ENCODE measurements around the gene SETBP1. TPM values are rescaled to one million over a fixed set of nuclear protein-coding genes. Genes with fewer than 3 reads are reported as not detected.

Gene SETBP1
- total and polyA plus RNA-seq, 8 donors, result 1.4 to 66.5 (median 20.1) TPM

DNA sequence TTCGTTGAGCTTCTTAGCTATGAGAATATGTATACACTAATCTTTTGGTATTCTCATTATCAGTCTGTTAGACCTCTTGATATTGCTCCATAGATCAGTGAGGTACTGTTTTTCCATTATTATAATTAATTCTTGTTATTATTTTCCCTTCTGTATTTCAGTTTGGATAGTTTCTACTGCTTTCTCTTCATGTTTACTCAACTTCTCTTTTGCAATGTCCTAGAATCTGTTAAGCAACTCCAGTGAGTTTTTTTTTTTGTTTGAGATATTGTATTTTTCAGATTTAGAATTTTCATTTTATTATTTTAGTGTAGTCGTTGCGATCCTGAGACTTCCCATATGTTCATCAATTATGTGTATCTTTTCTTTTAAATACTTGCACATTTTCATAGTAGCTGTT, 260.8 kb downstream of the SETBP1 start:
- peaks cover 4 to 56% (median 27%) of the 10 kb centered on the region in 4 donors for H3K4me1 ChIP-seq

DNA sequence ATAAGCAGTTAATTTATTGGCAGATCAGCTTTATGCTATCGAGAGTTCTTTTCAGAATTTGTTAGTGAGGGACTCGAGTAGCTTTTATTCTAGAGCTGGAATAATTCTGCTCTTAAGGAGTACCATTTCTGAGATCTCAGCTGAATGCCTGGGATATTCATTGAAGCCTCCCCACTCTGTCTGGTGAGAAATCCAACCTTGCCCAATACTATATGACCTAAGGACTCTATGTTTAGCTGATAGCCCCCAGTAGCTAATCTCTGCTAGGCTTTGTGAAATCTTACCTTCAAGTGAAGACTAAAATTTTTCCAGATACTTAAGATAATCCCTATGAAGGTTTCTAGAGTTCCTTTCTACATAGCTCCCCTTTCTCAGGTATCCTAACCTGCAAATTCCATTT, 261.4 kb downstream of the SETBP1 start:
- Histone ChIP-seq H3K27me3 (no peaks in the 10 kb centered on the region), H3K4me1 (peaks cover 4 to 61% (median 28%) of the 10 kb centered on the region in 4 donors), H3K9me3 (no peaks in the 10 kb centered on the region), H3K27ac (no peak overlapping the region), H3K36me3 (no peaks in the 10 kb centered on the region), H3K4me3 (no peak overlapping the region)
- TF ChIP-seq POLR2A (IDR thresholded peaks at IDR 0.05) (no peak), EP300 (IDR thresholded peaks at IDR 0.05) (no peak), POLR2AphosphoS5 (IDR thresholded peaks at IDR 0.05) (no peak)
- TF ChIP-seq, protein P1, sequence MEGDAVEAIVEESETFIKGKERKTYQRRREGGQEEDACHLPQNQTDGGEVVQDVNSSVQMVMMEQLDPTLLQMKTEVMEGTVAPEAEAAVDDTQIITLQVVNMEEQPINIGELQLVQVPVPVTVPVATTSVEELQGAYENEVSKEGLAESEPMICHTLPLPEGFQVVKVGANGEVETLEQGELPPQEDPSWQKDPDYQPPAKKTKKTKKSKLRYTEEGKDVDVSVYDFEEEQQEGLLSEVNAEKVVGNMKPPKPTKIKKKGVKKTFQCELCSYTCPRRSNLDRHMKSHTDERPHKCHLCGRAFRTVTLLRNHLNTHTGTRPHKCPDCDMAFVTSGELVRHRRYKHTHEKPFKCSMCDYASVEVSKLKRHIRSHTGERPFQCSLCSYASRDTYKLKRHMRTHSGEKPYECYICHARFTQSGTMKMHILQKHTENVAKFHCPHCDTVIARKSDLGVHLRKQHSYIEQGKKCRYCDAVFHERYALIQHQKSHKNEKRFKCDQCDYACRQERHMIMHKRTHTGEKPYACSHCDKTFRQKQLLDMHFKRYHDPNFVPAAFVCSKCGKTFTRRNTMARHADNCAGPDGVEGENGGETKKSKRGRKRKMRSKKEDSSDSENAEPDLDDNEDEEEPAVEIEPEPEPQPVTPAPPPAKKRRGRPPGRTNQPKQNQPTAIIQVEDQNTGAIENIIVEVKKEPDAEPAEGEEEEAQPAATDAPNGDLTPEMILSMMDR (IDR thresholded peaks at IDR 0.05), result no peak
- WGBS, 5 donors, result 93 to 97% (median 96%) methylated on average over 2 of the region's 2 CpGs
- no peak for DNase-seq
- intact Hi-C loops (cut with DNase I; ENCODE audit: low total_unique reads), result no loop called here

More for the DNA sequence above, 260.8 kb downstream of the SETBP1 start:
- intact Hi-C loops (cut with DNase I; ENCODE audit: low total_unique reads), result no loop called here
- H3K27me3 ChIP-seq, result no peaks in the 10 kb centered on the region
- TF ChIP-seq, protein P1 (IDR thresholded peaks at IDR 0.05), result no peak
- TF ChIP-seq POLR2AphosphoS5 (IDR thresholded peaks at IDR 0.05), result no peak
- no peak for TF ChIP-seq POLR2A (IDR thresholded peaks at IDR 0.05)
- no peak for TF ChIP-seq EP300 (IDR thresholded peaks at IDR 0.05)
- H3K4me3 ChIP-seq, result no peak overlapping the region
- no peaks in the 10 kb centered on the region for H3K9me3 ChIP-seq
- no peaks in the 10 kb centered on the region for H3K36me3 ChIP-seq
- DNase-seq, result no peak
- H3K27ac ChIP-seq, result no peak overlapping the region
- WGBS, 5 donors, result 84 to 93% (median 89%) methylated on average over 3 of the region's 3 CpGs

DNA sequence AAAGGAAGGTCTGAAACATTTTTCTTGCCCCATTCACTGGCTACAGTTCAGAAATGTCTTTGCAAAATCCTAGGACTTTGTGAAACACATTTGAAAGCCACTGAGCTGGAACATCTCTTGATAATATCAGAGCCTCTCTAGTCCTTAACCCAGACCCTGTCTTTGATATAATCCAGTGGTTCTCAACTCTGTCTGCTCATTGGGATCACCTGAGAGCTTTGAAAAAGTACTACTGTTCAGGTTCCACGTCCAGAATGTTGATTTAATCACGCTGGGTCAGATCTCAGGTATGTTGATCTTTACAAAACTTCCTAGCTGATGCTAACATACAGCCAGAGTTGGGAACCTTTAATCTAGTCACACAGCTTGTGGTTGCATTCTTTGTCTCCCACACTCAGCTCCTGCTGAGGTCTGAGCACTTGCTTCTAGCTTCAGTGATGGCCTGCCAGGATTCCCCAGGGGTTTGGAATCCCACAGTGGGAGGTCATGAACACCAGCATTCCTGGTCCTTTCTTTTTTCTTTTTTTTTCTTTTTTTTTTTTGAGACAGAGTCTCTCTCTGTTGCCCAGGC, 262.7 kb downstream of the SETBP1 start:
- TF ChIP-seq POLR2AphosphoS5 (IDR thresholded peaks at IDR 0.05) (no peak), POLR2A (IDR thresholded peaks at IDR 0.05) (no peak), EP300 (IDR thresholded peaks at IDR 0.05) (no peak)
- TF ChIP-seq, protein P1 (IDR thresholded peaks at IDR 0.05), result no peak
- peak overlapping the region in 1 of 5 donors; percentile 3 for H3K27ac ChIP-seq
- H3K4me3 ChIP-seq, result no peak overlapping the region
- DNase-seq, result no peak
- intact Hi-C loops (cut with DNase I; ENCODE audit: low total_unique reads), result no loop called here
- no peaks in the 10 kb centered on the region for H3K27me3 ChIP-seq
- H3K9me3 ChIP-seq, result no peaks in the 10 kb centered on the region
- WGBS, 5 donors, result 20 to 50% (median 36%) methylated on average over 2 of the region's 2 CpGs
- H3K36me3 ChIP-seq, result no peaks in the 10 kb centered on the region
- H3K4me1 ChIP-seq, result peaks cover 0 to 51% (median 23%) of the 10 kb centered on the region in 4 donors

DNA sequence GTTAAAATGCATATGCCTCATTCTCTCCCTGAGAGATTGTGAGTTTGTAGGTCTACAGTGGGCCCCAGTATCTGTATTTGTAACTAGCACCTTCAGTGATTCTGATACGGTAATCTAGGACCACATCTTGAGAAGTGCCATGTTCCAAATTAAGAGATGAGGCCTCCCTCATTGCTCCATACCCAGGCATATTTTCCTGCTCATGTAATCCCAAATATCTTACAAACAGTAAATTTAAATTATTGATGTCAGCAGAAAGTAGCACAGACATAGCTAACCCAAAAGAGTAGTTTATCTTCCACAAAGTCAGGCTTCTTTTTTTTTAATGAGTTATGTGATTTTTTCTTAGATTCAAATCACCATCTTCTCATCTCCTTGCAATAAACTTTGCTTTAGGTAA, 263.8 kb downstream of the SETBP1 start:
- 81 to 96% (median 94%) methylated on average over 1 of the region's 1 CpG for WGBS, 5 donors
- Histone ChIP-seq H3K4me1 (peaks cover 0 to 41% (median 18%) of the 10 kb centered on the region in 4 donors), H3K4me3 (no peak overlapping the region), H3K9me3 (no peaks in the 10 kb centered on the region), H3K36me3 (no peaks in the 10 kb centered on the region), H3K27me3 (no peaks in the 10 kb centered on the region), H3K27ac (no peak overlapping the region)
- TF ChIP-seq, protein P1 (IDR thresholded peaks at IDR 0.05), result no peak
- no peak for TF ChIP-seq POLR2A (IDR thresholded peaks at IDR 0.05)
- no peak for TF ChIP-seq POLR2AphosphoS5 (IDR thresholded peaks at IDR 0.05)
- no peak for TF ChIP-seq EP300 (IDR thresholded peaks at IDR 0.05)
- no peak for DNase-seq
- intact Hi-C loops (cut with DNase I; ENCODE audit: low total_unique reads), result no loop called here

Data from stomach (tissue), 9 donors.